HEK293T (cell line): Measurements from ENCODE around the gene HTR3B.

Experiments used
- ARNT ChIP-seq: fragments of 450-650 bp; IDR thresholded peaks from 2 replicates; pipeline ENCODE4 v1.6.1; 2017; ENCODE audit warnings: mild to moderate bottlenecking
- BHLHE40 ChIP-seq: fragments of 450-650 bp; IDR thresholded peaks from 2 replicates; pipeline ENCODE4 v1.6.1; 2016; ENCODE audit warnings: mild to moderate bottlenecking, moderate library complexity, borderline replicate concordance
- ELF4 ChIP-seq: fragments of 450-650 bp; IDR thresholded peaks from 2 replicates; pipeline ENCODE4 v1.6.1; 2017; ENCODE audit warnings: antibody characterized with exemption
- FOXA1 ChIP-seq: fragments of 450-650 bp; IDR thresholded peaks from 2 replicates; pipeline ENCODE4 v1.6.1; 2016; ENCODE audit warnings: mild to moderate bottlenecking
- FOXK2 ChIP-seq: fragments of 450-650 bp; IDR thresholded peaks from 2 replicates; pipeline ENCODE4 v1.6.1; 2016; ENCODE audit warnings: mild to moderate bottlenecking
- FOXM1 ChIP-seq: fragments of 450-650 bp; IDR thresholded peaks from 2 replicates; pipeline ENCODE4 v1.6.1; 2017; ENCODE audit warnings: mild to moderate bottlenecking, borderline replicate concordance
- HDGF ChIP-seq: fragments of 450-650 bp; IDR thresholded peaks from 2 replicates; pipeline ENCODE4 v1.6.1; 2017; ENCODE audit warnings: antibody characterized with exemption, borderline replicate concordance
- LEF1 ChIP-seq: fragments of 450-650 bp; IDR thresholded peaks from 2 replicates; pipeline ENCODE4 v1.6.1; 2017; ENCODE audit warnings: mild to moderate bottlenecking, borderline replicate concordance
- PKNOX1 ChIP-seq: fragments of 450-650 bp; IDR thresholded peaks from 2 replicates; pipeline ENCODE4 v1.6.1; 2016
- TARDBP ChIP-seq: fragments of 450-650 bp; IDR thresholded peaks from 2 replicates; pipeline ENCODE4 v1.6.1; 2016

DNA sequence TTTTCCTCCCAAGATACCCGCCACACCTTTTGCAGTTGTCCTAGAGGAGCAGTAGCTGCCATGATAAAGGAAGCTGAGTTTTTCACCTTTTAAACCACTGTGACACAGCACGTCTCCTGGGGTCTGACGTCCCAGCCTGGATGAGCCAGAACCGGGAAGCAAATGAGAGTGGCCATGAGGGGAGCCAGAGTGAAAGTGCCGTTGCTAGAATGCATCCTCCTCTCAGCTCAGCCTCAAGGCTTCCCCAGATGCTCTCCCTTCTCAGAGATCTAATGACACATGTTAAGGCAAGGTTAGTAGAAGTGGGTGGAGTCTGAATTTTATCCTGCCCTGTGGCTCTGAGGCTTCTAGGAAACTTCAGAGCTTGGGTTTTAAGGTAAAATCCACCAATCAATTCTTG, 46.9 kb downstream of the HTR3B start:
- TF ChIP-seq FOXM1 (no peak), PKNOX1 (no peak), HDGF (no peak), LEF1 (no peak), TARDBP (no peak), FOXA1 (no peak), ELF4 (no peak), BHLHE40 (no peak), ARNT (no peak), FOXK2 (no peak)
